LNCAP (cell line): Measurements from ENCODE around the gene LSMEM2.

Experiments used
- CTCF ChIP-seq: fragments of 450-650 bp; IDR thresholded peaks from 2 replicates; pipeline ENCODE4 v1.5.1; 2017; ENCODE audit warnings: mild to moderate bottlenecking

The LSMEM2 gene

GRCh38 chr3:50278880-50279224 lies at the start of gene LSMEM2:
Gene LSMEM2 (plus strand): TSS chr3:50279087. CDS start chr3:50279114, 27 bp downstream.
- no peak for TF ChIP-seq CTCF

- no peak for TF ChIP-seq CTCF
These were observed 49.4 kb upstream of the LSMEM2 start for GRCh38 chr3:50229490-50229889.

- TF ChIP-seq CTCF = no peak
These were observed 48.6 kb upstream of the LSMEM2 start for GRCh38 chr3:50230104-50230793.

- TF ChIP-seq CTCF = no peak
These were observed 48.1 kb upstream of the LSMEM2 start for GRCh38 chr3:50230794-50231125.

GRCh38 chr3:50231581-50231980 lies 47.3 kb upstream of the LSMEM2 start:
- no peak for TF ChIP-seq CTCF

GRCh38 chr3:50232303-50232702 lies 46.6 kb upstream of the LSMEM2 start:
- TF ChIP-seq CTCF = no peak

- no peak for TF ChIP-seq CTCF
These were observed 45.7 kb upstream of the LSMEM2 start for GRCh38 chr3:50233176-50233575.
